PC-3 (cell line): ENCODE measurements around the gene CIB2. TPM values are rescaled to one million over a fixed set of nuclear protein-coding genes. Genes with fewer than 3 reads are reported as not detected.

ENCODE experiments used
- ATAC-seq: fragments of 200-7000 bp; cut with Tn5 transposase; 2 replicates; pipeline ENCODE4 v1.9.1; 2020; ENCODE audit warnings: mild to moderate bottlenecking, moderate library complexity
- BruUV-seq: library from RNA; stranded (reverse); fragments of 400-500 nt; replicated peaks from 2 replicates; lab custom pipeline; 2021; lab: Mats Ljungman, UMichigan
- CTCF ChIA-PET: fragments of 300-600 bp; sonication (Branson Sonifier 250); formaldehyde crosslinking; loops from one replicate; lab custom pipeline; 2022; ENCODE audit warnings: antibody characterized with exemption; lab: Charles Lee
- POLR2A ChIA-PET: fragments of 300-600 bp; sonication (Branson Sonifier 250); formaldehyde crosslinking; loops from one replicate; lab custom pipeline; 2022; ENCODE audit warnings: antibody characterized with exemption; ENCODE audit not compliant: unreplicated experiment; lab: Charles Lee
- DNase-seq: peaks from one replicate; pipeline ENCODE4 v3.0.0-alpha.2; 2015
- H2AFZ ChIP-seq: fragments of 300-600 bp; sonication (generic); 2 replicates; pipeline ENCODE4 v1.6.0; 2016; ENCODE audit warnings: antibody characterized with exemption, low read length
- H3F3A ChIP-seq: fragments of 300-600 bp; sonication (generic); one replicate; pipeline ENCODE4 v1.6.0; 2017; ENCODE audit warnings: antibody characterized with exemption, low read length, control low read depth, mild to moderate bottlenecking; ENCODE audit not compliant: unreplicated experiment
- H3K27ac ChIP-seq: fragments of 300-600 bp; sonication (generic); 2 replicates; pipeline ENCODE4 v1.5.1; 2016; ENCODE audit warnings: mild to moderate bottlenecking, low read length
- H3K27me3 ChIP-seq: fragments of 300-600 bp; sonication (generic); 2 replicates; pipeline ENCODE4 v1.6.1; 2016; ENCODE audit warnings: low read length, mixed read lengths
- H3K36me3 ChIP-seq: fragments of 300-600 bp; sonication (generic); 2 replicates; pipeline ENCODE4 v1.6.1; 2016; ENCODE audit warnings: low read depth, mixed run types, low read length, mixed read lengths
- H3K4me1 ChIP-seq: fragments of 300-600 bp; sonication (generic); 2 replicates; pipeline ENCODE4 v1.5.1; 2016; ENCODE audit warnings: low read length; ENCODE audit not compliant: insufficient read depth
- H3K4me2 ChIP-seq: fragments of 300-600 bp; sonication (generic); 2 replicates; pipeline ENCODE4 v1.6.0; 2016; ENCODE audit warnings: low read length
- H3K4me3 ChIP-seq: fragments of 300-600 bp; sonication (generic); 2 replicates; pipeline ENCODE4 v1.5.1; 2016; ENCODE audit warnings: mild to moderate bottlenecking, low read length, mixed read lengths
- H3K79me2 ChIP-seq: fragments of 300-600 bp; sonication (generic); 2 replicates; pipeline ENCODE4 v1.6.1; 2017; ENCODE audit warnings: low read length, mixed read lengths
- H3K9ac ChIP-seq: fragments of 300-600 bp; sonication (generic); 2 replicates; pipeline ENCODE4 v1.6.0; 2016; ENCODE audit warnings: mild to moderate bottlenecking, low read length
- H3K9me2 ChIP-seq: fragments of 300-600 bp; sonication (generic); replicated peaks from 2 replicates; pipeline ENCODE4 v1.6.1; 2016; ENCODE audit warnings: mixed run types, low read length, mixed read lengths
- H3K9me3 ChIP-seq: fragments of 300-600 bp; sonication (generic); 2 replicates; pipeline ENCODE4 v1.6.1; 2016; ENCODE audit warnings: low read length, mixed read lengths
- H4K20me1 ChIP-seq: fragments of 300-600 bp; sonication (generic); 2 replicates; pipeline ENCODE4 v1.6.1; 2016; ENCODE audit warnings: low read length, mixed read lengths
- EZH2 ChIP-seq: fragments of 300-600 bp; sonication (generic); IDR thresholded peaks from one replicate; pipeline ENCODE4 v1.6.1; 2017; ENCODE audit warnings: antibody characterized with exemption, mild to moderate bottlenecking, low read length; ENCODE audit not compliant: unreplicated experiment
- EZH2phosphoT487 ChIP-seq: fragments of 300-600 bp; sonication (generic); IDR thresholded peaks from 2 replicates; pipeline ENCODE4 v1.6.1; 2018; ENCODE audit warnings: mild to moderate bottlenecking, antibody characterized with exemption, low read length, borderline replicate concordance
- intact Hi-C: fragments of 100-400 bp; cut with micrococcal nuclease; formaldehyde crosslinking; loops from 2 replicates; pipeline ENCODE4 v1.9.0; 2023
- total RNA-seq: library from RNA; depleted of rRNA; stranded (reverse); fragments of >200 nt; gene quantifications from 2 replicates; pipeline ENCODE4 v1.2.3, GENCODE V29; 2014
- TF ChIP-seq, protein P1 (sequence below): fragments of 300-600 bp; sonication (generic); conservative IDR thresholded peaks from 2 replicates; pipeline ENCODE4 v1.5.1; 2017; ENCODE audit warnings: antibody characterized with exemption, low read depth, mild to moderate bottlenecking, low read length

Gene CIB2
- total RNA-seq, 1 experiment from 2014 or later, result 10.4 TPM

- no peaks in the 10 kb centered on the region for H3K36me3 ChIP-seq
- H3K9me2 ChIP-seq, result no peaks in the 10 kb centered on the region
- DNase-seq, result peak; percentile 38
- peak overlapping the region; percentile 81 for H3K4me3 ChIP-seq
- H3K4me2 ChIP-seq, result peak overlapping the region; percentile 76
- H3K79me2 ChIP-seq, result peaks cover 60% of the 10 kb centered on the region
- peak overlapping the region; percentile 68 for H3K9ac ChIP-seq
- no TSS peak for BruUV-seq
- intact Hi-C loops, result no loop called here
- H3K4me1 ChIP-seq, result peaks cover 17% of the 10 kb centered on the region; the same call in 1 of the 2 replicates
- ChIA-PET POLR2A (no interaction called here), CTCF (interaction anchor here (0.7 kb wide), 1 partner anchor 66 kb away, joined by 3 read pairs; no protein-coding TSS in a partner anchor)
- ATAC-seq, result peak; percentile 27
- no peaks in the 10 kb centered on the region for H3F3A ChIP-seq
- H3K27me3 ChIP-seq, result no peaks in the 10 kb centered on the region
- H3K9me3 ChIP-seq, result no peaks in the 10 kb centered on the region
- peak overlapping the region; percentile 71; the same call in 1 of the 2 replicates for H2AFZ ChIP-seq
- no peak for TF ChIP-seq EZH2
- TF ChIP-seq, protein P1, sequence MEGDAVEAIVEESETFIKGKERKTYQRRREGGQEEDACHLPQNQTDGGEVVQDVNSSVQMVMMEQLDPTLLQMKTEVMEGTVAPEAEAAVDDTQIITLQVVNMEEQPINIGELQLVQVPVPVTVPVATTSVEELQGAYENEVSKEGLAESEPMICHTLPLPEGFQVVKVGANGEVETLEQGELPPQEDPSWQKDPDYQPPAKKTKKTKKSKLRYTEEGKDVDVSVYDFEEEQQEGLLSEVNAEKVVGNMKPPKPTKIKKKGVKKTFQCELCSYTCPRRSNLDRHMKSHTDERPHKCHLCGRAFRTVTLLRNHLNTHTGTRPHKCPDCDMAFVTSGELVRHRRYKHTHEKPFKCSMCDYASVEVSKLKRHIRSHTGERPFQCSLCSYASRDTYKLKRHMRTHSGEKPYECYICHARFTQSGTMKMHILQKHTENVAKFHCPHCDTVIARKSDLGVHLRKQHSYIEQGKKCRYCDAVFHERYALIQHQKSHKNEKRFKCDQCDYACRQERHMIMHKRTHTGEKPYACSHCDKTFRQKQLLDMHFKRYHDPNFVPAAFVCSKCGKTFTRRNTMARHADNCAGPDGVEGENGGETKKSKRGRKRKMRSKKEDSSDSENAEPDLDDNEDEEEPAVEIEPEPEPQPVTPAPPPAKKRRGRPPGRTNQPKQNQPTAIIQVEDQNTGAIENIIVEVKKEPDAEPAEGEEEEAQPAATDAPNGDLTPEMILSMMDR, result no peak
- no peak for TF ChIP-seq EZH2phosphoT487
- H4K20me1 ChIP-seq, result peaks cover 12% of the 10 kb centered on the region; the same call in 1 of the 2 replicates
- H3K27ac ChIP-seq, result no peak overlapping the region
These were observed 18.8 kb upstream of the CIB2 start for GRCh38 chr15:78149805-78150751.

- H3K9ac ChIP-seq, result peak within 1 kb of the TSS; percentile 74
- H3K36me3 ChIP-seq, result no peaks in the 10 kb centered on the region
- H3K4me1 ChIP-seq, result peaks cover 17% of the 10 kb centered on the region; the same call in 1 of the 2 replicates
- H3K9me3 ChIP-seq, result no peaks in the 10 kb centered on the region
- peak within 1 kb of the TSS; percentile 30 for H3K27ac ChIP-seq
- no peaks in the 10 kb centered on the region for H3K9me2 ChIP-seq
- intact Hi-C loops, result no loop called here
- TF ChIP-seq EZH2 (no peak), EZH2phosphoT487 (no peak)
- TF ChIP-seq, protein P1, result no peak
- H3K79me2 ChIP-seq, result peaks cover 52% of the 10 kb centered on the region
- H3K4me3 ChIP-seq, result peak within 1 kb of the TSS; percentile 81
- no peaks in the 10 kb centered on the region for H3K27me3 ChIP-seq
- BruUV-seq, result no TSS peak
- CTCF ChIA-PET, result interaction anchor here (0.6 kb wide), 1 partner anchor 47 kb away, joined by 3 read pairs; no protein-coding TSS in a partner anchor
- peak; percentile 91 for ATAC-seq
- DNase-seq, result peak; percentile 98
- peak within 1 kb of the TSS; percentile 80 for H2AFZ ChIP-seq
- POLR2A ChIA-PET, result no interaction called here
- H3K4me2 ChIP-seq, result peak within 1 kb of the TSS; percentile 86
- peaks cover 12% of the 10 kb centered on the region; the same call in 1 of the 2 replicates for H4K20me1 ChIP-seq
- H3F3A ChIP-seq, result no peaks in the 10 kb centered on the region
These were observed 18.0 kb upstream of the CIB2 start, which contains the start of gene IDH3A for GRCh38 chr15:78149068-78149804. Gene IDH3A, plus strand, starts transcription at chr15:78149362. Its CDS starts 42 bp downstream, at chr15:78149404.
